PFSK-1 (cell line): ENCODE data around the gene CFAP70.

Experiments used
- FOXP2 ChIP-seq: optimal IDR thresholded peaks from 2 replicates; pipeline ENCODE3; 2011; ENCODE audit warnings: borderline replicate concordance, control low read depth, inconsistent platforms; ENCODE audit not compliant: insufficient read depth; ENCODE audit errors: extremely low read length, extremely low read depth
- POLR2AphosphoS5 ChIP-seq: IDR thresholded peaks from 2 replicates; pipeline ENCODE4 v1.6.1; 2012; ENCODE audit warnings: low read depth, mild to moderate bottlenecking, control low read depth, low read length, moderate library complexity
- REST ChIP-seq, 2 experiments: IDR thresholded peaks; 2 replicates each; pipeline versions ENCODE4 v1.6.1 to v1.8.0; 2011 to 2012; ENCODE audit warnings: low read depth in 2 of 2, low read length in 2 of 2, control low read depth in 1 of 2, inconsistent platforms in 1 of 2, mild to moderate bottlenecking in 1 of 2, moderate library complexity in 1 of 2; ENCODE audit not compliant: insufficient read depth in 1 of 2
- SIN3A ChIP-seq: IDR thresholded peaks from 2 replicates; pipeline ENCODE4 v1.6.1; 2012; ENCODE audit warnings: mild to moderate bottlenecking, low read length, moderate library complexity, borderline replicate concordance; ENCODE audit not compliant: insufficient read depth
- TAF1 ChIP-seq: IDR thresholded peaks from 2 replicates; pipeline ENCODE4 v1.6.1; 2012; ENCODE audit warnings: low read length, control low read depth, borderline replicate concordance; ENCODE audit not compliant: insufficient read depth

The CFAP70 gene

GRCh38 chr10:73366381-73367298 is 8.0 kb upstream of the CFAP70 start:
- TF ChIP-seq SIN3A (no peak), REST (IDR thresholded peaks at IDR 0.05; ENCODE audit: insufficient read depth in 1 of 2, low read depth in 2 of 2, low read length in 2 of 2) (no peak), FOXP2 (no peak), TAF1 (no peak), POLR2AphosphoS5 (no peak)

- no peak for TF ChIP-seq SIN3A
- TF ChIP-seq POLR2AphosphoS5 = no peak
- no peak for TF ChIP-seq TAF1
- TF ChIP-seq REST (IDR thresholded peaks at IDR 0.05; ENCODE audit: insufficient read depth in 1 of 2, low read depth in 2 of 2, low read length in 2 of 2) = no peak
- no peak for TF ChIP-seq FOXP2
Measured at GRCh38 chr10:73364964-73365363, 6.3 kb upstream of the CFAP70 start.

- TF ChIP-seq FOXP2 = no peak
- no peak for TF ChIP-seq POLR2AphosphoS5
- no peak for TF ChIP-seq SIN3A
- TF ChIP-seq REST (IDR thresholded peaks at IDR 0.05; ENCODE audit: insufficient read depth in 1 of 2, low read depth in 2 of 2, low read length in 2 of 2) = no peak
- TF ChIP-seq TAF1 = no peak
Measured at GRCh38 chr10:73359492-73359891, 828 bp upstream of the CFAP70 start.

GRCh38 chr10:73357821-73358220 is 843 bp downstream of the CFAP70 start:
- TF ChIP-seq TAF1 (no peak), SIN3A (no peak), FOXP2 (no peak), POLR2AphosphoS5 (no peak), REST (IDR thresholded peaks at IDR 0.05; ENCODE audit: insufficient read depth in 1 of 2, low read depth in 2 of 2, low read length in 2 of 2) (no peak)
